Measurements from ENCODE around the gene POMP. TPM values are rescaled to one million over a fixed set of nuclear protein-coding genes. Genes with fewer than 3 reads are reported as not detected.
A peak's percentile ranks its signal among the peaks of the same experiment; 100 is the strongest.

Gene POMP
- total RNA-seq, 4 donors from 2014 or later, result 42.7 to 83.3 (median 55.4) TPM

DNA sequence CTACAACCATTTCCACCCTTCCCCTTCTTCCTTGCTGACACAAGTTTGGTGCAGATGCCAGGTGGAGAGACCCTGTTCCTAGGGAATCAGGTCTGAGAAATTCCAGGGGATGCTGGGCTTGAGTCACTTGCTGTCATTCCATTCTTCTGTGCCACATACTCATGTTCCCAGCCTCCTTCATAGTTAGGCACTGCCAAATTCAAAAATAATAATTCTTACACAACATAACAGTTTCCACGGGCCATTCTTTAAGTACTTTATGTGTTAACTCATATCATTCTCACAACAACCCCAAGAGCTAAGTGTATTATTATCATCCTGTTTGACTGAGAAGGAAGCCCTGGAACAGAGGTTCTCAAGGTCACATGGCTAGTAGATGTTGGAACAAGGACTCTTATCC lies 27.1 kb upstream of the POMP start:
- H3K9me3 ChIP-seq, result no peaks in the 10 kb centered on the region
- no peaks in the 10 kb centered on the region for H3K27me3 ChIP-seq
- intact Hi-C loops (cut with DNase I), result loop anchor here (10.0 kb wide), 1 partner anchor 307 kb away; no protein-coding TSS in a partner anchor
- no peak for DNase-seq (ENCODE audit: extremely low spot score)
- H3K4me3 ChIP-seq, result no peak overlapping the region
- H3K4me1 ChIP-seq, result peaks cover 0 to 4% (median 0%) of the 10 kb centered on the region in 4 donors
- no peaks in the 10 kb centered on the region for H3K36me3 ChIP-seq
- H3K27ac ChIP-seq (replicated peaks in 1 of 4), result no peak overlapping the region
- TF ChIP-seq CTCF (IDR thresholded peaks at IDR 0.05) (no peak), EP300 (IDR thresholded peaks at IDR 0.05) (no peak), POLR2AphosphoS5 (IDR thresholded peaks at IDR 0.05) (no peak), POLR2A (IDR thresholded peaks at IDR 0.05; ENCODE audit: low read depth) (no peak)
- WGBS, result 79% methylated on average over 1 of the region's 1 CpG

DNA sequence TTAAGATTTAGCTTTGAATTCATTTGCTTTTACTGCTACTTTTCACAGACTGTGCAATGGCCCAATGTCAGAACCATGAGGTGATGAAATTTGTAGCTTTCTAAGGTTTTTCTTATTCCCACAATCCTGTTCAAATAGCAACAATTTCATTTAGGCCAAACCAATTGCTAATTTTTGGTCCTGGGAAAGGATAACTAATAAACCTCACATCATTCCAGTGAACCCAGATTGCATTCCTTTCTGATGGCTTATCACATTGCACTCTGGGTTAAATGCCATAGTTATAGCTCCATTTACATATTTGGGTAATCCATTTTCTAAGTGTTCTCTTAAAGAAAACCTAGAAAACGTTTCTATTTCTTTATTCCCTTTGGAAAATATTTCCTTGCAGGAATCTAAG lies 22.9 kb upstream of the POMP start:
- no peaks in the 10 kb centered on the region for H3K9me3 ChIP-seq
- H3K4me3 ChIP-seq, result no peak overlapping the region
- no peak for TF ChIP-seq CTCF (IDR thresholded peaks at IDR 0.05)
- TF ChIP-seq EP300 (IDR thresholded peaks at IDR 0.05), result no peak
- TF ChIP-seq POLR2A (IDR thresholded peaks at IDR 0.05; ENCODE audit: low read depth), result no peak
- TF ChIP-seq POLR2AphosphoS5 (IDR thresholded peaks at IDR 0.05), result no peak
- no peaks in the 10 kb centered on the region for H3K36me3 ChIP-seq
- 17% methylated on average over 1 of the region's 1 CpG for WGBS
- no peak overlapping the region for H3K27ac ChIP-seq (replicated peaks in 1 of 4)
- no peak for DNase-seq (ENCODE audit: extremely low spot score)
- no peaks in the 10 kb centered on the region for H3K27me3 ChIP-seq
- intact Hi-C loops (cut with DNase I), result loop anchor here (10.0 kb wide), 1 partner anchor 311 kb away; no protein-coding TSS in a partner anchor
- H3K4me1 ChIP-seq, result peaks cover 0 to 7% (median 0%) of the 10 kb centered on the region in 4 donors

DNA sequence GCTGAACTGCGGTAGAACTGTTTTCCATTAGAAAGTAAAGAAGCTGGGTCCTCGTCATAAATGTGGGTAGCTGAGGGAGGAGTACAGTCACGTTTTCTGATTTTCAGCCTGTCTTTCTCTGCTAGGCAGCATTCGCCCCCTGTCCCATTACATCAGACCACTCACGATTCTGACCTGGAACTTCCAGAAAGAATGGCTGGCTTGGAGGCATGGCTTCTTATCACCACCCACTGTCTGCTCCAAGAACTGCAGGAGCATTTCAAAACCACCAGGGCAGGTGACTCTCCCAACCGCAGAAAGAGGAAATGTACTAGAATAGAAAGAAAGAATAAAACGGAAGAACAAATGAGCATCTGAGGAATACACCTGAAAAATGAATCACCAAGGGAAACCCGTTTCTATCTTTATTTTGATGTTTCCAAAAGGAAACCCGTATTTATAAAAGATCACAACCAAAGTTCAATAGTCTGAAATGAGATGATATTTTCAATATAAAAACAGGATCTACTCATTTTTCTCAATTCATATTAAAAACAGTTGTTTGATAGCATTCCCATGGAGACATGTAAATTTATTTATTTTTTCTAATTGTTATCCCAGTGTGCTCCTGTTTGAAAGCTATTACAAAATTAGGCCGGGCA lies 22.1 kb upstream of the POMP start:
- Histone ChIP-seq H3K27ac (replicated peaks in 1 of 4) (no peak overlapping the region), H3K4me1 (peaks cover 0 to 7% (median 0%) of the 10 kb centered on the region in 4 donors), H3K36me3 (no peaks in the 10 kb centered on the region), H3K9me3 (no peaks in the 10 kb centered on the region), H3K27me3 (no peaks in the 10 kb centered on the region), H3K4me3 (no peak overlapping the region)
- intact Hi-C loops (cut with DNase I), result loop anchor here (10.0 kb wide), 1 partner anchor 312 kb away; no protein-coding TSS in a partner anchor
- TF ChIP-seq EP300 (IDR thresholded peaks at IDR 0.05), result no peak
- TF ChIP-seq CTCF (IDR thresholded peaks at IDR 0.05), result peak; percentile 53 to 70 (median 55)
- TF ChIP-seq POLR2AphosphoS5 (IDR thresholded peaks at IDR 0.05), result no peak
- 42% methylated on average over 10 of the region's 10 CpGs for WGBS
- no peak for DNase-seq (ENCODE audit: extremely low spot score)

GRCh38 chr13:28637714-28638355 lies 21.1 kb upstream of the POMP start:
- 55% methylated on average over 3 of the region's 3 CpGs for WGBS
- Histone ChIP-seq H3K9me3 (no peaks in the 10 kb centered on the region), H3K27me3 (no peaks in the 10 kb centered on the region), H3K36me3 (no peaks in the 10 kb centered on the region), H3K4me1 (peaks cover 0 to 7% (median 0%) of the 10 kb centered on the region in 4 donors), H3K4me3 (no peak overlapping the region), H3K27ac (replicated peaks in 1 of 4) (no peak overlapping the region)
- TF ChIP-seq POLR2AphosphoS5 (IDR thresholded peaks at IDR 0.05), result no peak
- TF ChIP-seq POLR2A (IDR thresholded peaks at IDR 0.05; ENCODE audit: low read depth), result no peak
- no peak for TF ChIP-seq EP300 (IDR thresholded peaks at IDR 0.05)
- TF ChIP-seq CTCF (IDR thresholded peaks at IDR 0.05), result no peak
- intact Hi-C loops (cut with DNase I), result loop anchor here (10.0 kb wide), 1 partner anchor 313 kb away; no protein-coding TSS in a partner anchor
- no peak for DNase-seq (ENCODE audit: extremely low spot score)
